A549 treated with AZD9567 at 1 μM for 4 hours (cell line): Measurements from ENCODE around the gene OR4B1. TPM values are rescaled to one million over a fixed set of nuclear protein-coding genes. Genes with fewer than 3 reads are reported as not detected.

Experiments
- total RNA-seq: library from RNA; stranded (reverse); fragments of 200-300 nt; extraction: Qiagen RNA extraction; gene quantifications from 5 replicates; pipeline ENCODE4 v1.2.3, GENCODE V29; 2022; ENCODE audit not compliant: insufficient read depth

OR4B1 gene, protein sequence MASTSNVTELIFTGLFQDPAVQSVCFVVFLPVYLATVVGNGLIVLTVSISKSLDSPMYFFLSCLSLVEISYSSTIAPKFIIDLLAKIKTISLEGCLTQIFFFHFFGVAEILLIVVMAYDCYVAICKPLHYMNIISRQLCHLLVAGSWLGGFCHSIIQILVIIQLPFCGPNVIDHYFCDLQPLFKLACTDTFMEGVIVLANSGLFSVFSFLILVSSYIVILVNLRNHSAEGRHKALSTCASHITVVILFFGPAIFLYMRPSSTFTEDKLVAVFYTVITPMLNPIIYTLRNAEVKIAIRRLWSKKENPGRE
- not detected in 5 replicates for total RNA-seq

DNA sequence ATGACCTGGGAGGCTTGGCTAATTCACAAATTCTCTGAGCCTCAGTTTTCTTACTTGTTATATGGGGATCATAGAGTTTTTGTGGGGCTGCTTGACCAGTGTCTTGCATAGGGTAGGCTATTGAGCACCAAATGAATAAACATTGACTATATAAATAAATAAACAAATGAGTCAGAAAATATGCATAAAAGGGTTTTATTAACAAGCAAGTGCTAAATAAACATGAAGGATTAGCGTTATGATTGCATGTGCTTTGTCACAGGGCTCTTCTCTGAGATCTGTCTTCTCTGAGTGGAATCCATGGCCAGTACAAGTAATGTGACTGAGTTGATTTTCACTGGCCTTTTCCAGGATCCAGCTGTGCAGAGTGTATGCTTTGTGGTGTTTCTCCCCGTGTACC, at the start of gene OR4B1:
Gene OR4B1 (plus strand): TSS at position 301 of the 400 bp plus-strand sequence. CDS start 0 bp downstream, at position 301.

DNA sequence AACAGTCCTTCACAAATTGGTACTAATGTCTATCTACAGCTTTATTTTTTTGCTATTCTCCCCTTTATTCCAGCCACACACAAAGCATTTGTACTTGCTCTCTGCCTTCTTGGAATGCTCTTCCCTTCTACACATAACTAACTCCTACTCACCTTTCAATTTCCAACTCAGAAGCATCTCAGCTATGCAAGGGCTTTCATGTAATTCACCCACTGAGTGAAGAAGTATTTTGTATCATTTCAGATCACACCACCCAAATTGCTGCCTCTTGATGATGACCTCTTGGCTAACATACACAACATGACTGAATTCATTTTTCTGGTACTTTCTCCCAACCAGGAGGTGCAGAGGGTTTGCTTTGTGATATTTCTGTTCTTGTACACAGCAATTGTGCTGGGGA, 28.2 kb downstream of the OR4B1 start, which contains the start of gene OR4X2:
Gene OR4X2 (plus strand): TSS at position 301 of the 400 bp plus-strand sequence. CDS start 0 bp downstream, at position 301.

GRCh38 chr11:48263423-48263911, 46.9 kb downstream of the OR4B1 start, which contains the start of gene OR4X1:
OR4X1 (plus strand) TSS chr11:48263861; CDS start chr11:48263861, 0 bp downstream.

Other genes starting within 250 kb of the OR4B1 start
- gene PTPRJ, start 236.3 kb upstream of the OR4B1 start, total RNA-seq, result 31.4 to 47.0 TPM (median 45.9 TPM) in 5 replicates
- not detected in 5 replicates for gene OR4X2, start 28.3 kb downstream of the OR4B1 start, total RNA-seq
- gene OR4X1, start 47.1 kb downstream of the OR4B1 start, total RNA-seq, result not detected in 5 replicates
- not detected in 5 replicates for gene OR4S1, start 89.4 kb downstream of the OR4B1 start, total RNA-seq
- not detected in 5 replicates for gene OR4C3, start 108.1 kb downstream of the OR4B1 start, total RNA-seq
- gene OR4C5, start 149.7 kb downstream of the OR4B1 start, total RNA-seq, result not detected in 5 replicates